HG02885 (cell line): Measurements from ENCODE around the gene NMRK2.
"Not testable (repeated sequence)": the region's sequence is repeated elsewhere in the genome, so short reads cannot be mapped to it uniquely, and the experiment has no call there.

Experiments
- ATAC-seq: cut with Tn5 transposase; IDR thresholded peaks from one replicate; pipeline ENCODE4 v1.9.1; 2021; ENCODE audit warnings: mild to moderate bottlenecking; ENCODE audit not compliant: unreplicated experiment, poor library complexity

NMRK2 gene

GRCh38 chr19:3931041-3931440 lies 1.8 kb upstream of the NMRK2 start:
- no peak for ATAC-seq

GRCh38 chr19:3936506-3937442 lies 3.9 kb downstream of the NMRK2 start:
- no peak for ATAC-seq

DNA sequence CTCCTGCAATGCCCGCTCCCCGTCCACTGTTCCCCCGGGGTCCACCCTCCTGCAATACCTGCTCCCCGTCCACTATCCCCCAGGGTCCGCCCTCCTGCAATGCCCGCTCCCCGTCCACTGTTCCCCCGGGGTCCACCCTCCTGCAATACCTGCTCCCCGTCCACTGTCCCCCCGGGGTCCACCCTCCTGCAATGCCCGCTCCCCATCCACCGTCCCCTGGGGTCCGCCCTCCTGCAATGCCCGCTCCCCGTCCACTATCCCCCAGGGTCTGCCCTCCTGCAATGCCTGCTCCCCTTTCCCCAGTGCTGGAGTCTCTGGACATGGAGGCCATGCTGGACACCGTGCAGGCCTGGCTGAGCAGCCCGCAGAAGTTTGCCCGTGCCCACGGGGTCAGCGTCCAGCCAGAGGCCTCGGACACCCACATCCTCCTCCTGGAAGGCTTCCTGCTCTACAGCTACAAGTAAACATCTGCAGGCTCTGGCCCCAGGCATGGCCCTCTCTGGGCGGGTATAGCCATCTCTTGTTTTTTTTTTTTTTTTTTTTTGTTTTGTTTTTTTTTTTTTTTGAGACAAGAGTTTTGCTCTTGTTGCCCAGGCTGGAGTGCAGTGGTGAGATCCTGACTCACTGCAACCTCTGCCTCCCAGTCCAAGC lies 5.6 kb downstream of the NMRK2 start:
- ATAC-seq: not testable (repeated sequence)

DNA sequence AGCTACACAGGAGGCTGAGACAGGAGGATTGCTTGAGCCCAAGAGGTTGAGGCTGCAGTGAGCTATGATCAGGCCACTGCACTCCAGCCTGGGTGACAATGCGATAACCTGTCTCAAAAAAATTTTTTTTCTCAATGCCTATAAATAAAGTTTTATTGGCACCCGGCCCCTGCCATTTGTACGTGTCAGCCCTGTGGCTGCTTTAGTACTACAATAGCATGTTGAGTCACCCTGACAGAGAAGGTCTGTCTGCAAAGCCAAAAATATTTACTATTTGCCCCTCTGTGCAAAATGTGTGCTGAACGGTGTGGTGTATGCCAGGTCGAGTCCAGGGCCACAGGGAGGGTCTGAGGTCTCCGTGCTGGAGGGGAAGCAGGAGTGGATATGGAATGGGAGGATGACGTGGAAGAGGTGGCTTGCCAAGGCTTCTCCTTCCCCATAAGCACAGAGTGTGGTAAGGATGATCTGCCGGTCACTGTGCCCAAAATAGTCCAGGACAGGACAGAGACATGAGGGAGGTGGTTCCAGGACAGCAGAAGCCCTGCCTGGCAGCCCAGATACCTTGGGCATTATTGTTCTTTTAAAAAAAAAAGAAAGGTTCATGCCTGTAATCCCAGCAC lies 10.0 kb downstream of the NMRK2 start:
- no peak for ATAC-seq

- no peak for ATAC-seq
These were observed 11.3 kb downstream of the NMRK2 start for GRCh38 chr19:3944018-3944721.

DNA sequence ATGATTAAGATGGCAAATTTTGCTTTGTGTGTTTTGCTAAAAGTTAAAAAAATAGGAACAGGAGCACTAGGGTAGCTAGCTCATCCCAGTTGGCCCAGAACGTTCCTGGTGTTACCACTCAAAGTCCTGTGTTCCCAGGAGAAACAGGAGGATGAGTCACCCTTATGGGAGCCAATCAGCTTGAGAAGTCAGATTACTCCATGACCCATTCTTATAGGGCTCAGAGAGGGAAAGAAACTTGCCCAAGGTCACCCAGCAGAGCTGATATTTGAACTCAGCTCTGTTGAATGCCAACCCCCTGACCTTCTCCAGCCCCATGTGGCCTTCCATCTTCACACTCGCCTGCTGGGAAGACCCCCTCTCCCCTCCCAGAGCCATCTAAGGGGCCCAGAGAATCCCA lies 13.0 kb downstream of the NMRK2 start:
- ATAC-seq: no peak

- not testable (repeated sequence) for ATAC-seq
These were observed 14.6 kb downstream of the NMRK2 start for GRCh38 chr19:3947316-3947933.

DNA sequence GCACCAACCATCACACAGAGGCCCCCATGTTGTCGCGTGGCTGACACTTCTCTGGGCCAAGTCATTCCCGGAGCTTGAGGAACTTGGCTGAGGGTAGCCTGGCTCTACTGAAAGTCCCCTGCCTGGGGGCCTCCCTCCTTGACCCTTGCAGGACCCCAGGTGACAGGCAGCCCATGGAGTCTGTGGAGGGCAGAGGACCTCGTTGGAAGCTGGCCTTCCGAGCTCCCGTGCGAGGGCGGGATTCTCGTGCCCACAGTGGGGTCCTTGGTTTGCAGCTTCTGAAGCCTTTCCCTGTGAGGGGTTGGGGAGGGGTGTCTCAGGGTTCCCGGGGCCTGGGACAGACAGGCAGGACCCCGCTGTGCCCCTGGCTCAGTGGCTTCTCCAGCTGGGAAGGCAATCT lies 16.4 kb downstream of the NMRK2 start:
- no peak for ATAC-seq

DNA sequence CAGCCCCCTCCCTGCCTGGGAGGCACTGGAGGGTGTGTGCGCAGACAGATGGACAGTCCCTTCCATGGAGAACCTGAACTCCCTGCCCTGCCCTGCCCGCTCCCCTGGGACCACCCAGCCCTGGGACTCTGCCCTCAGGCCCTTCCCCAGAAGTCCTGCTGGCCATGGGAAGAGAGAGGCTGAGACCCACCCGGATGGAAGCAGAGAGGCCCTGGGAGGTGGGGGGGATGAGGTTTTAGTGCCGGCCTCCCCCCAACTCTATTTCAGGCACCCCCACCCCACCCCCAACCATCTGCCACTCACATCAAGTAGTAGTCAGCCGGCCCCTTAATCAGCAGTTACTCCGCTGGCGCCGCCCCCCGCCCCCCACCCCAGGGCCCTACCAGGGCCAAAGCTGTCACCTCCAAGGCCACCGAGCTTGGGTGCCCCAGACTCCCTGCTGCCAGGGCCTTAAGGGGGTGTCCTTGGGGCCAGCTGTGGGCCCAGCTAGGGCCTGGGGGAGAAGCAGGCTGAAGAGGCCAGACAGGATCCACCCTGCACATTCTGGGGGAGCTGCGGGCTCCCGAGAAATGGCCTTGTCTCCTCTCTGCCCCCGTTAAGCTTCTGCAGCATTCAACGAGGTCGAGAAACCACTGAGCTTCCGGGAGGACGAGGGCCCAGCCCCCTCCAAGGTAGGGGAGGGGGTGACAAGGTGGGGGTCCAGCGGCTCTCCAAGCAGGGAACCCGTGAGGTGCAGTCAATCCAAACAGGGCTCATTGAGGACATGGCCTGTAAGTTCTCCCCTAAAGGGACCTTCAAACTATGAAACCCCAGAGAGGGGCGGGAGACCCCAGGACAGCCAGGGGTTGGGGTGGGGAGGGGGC lies 17.4 kb downstream of the NMRK2 start:
- no peak for ATAC-seq

DNA sequence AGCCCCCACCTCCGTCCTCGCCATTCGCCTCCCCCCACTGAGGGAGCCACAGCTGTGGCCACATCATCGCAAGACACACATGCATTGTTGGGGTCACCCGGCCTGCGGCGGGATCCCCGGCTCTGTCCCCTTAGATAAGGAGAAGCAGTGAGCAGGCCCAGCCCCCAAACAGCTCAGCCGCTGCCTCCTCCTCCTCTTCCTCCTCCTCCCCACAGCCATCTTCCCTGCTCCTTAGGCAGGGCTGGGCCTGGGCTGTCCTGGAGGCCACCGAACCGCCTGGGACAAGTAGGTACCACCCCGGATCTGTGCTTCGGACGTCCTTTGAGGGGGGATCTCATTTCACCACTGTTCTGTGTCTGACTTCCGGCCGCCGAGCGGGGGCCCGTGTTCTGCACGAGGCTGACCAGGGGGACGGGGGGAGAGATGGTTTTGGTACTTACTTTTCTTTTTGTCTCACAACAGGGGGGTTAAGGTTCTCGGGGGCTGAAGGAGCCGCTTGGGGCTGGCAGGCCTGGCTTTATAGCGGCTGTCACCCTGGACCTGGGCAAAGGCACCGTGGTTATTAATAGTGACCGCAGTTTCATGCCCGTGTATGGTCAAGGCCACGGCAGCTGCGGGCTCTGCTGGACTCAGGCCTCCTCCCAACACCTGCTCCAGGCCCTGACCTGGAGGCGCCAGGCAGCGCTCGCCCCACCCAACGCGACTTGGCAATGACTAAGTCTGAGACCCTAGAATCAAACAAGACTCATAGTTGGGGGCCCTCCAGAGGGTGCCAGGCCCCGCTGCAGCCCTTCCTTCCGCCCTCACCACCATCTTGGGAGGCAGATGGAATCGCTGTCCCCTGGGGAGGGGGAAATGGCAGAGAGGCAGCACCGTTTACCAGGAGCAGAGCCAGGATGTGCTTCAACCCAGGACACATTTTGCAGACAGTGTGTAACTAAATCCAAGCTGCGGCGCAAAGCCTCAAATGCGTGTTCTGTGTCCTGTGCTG lies 18.3 kb downstream of the NMRK2 start:
- no peak for ATAC-seq

DNA sequence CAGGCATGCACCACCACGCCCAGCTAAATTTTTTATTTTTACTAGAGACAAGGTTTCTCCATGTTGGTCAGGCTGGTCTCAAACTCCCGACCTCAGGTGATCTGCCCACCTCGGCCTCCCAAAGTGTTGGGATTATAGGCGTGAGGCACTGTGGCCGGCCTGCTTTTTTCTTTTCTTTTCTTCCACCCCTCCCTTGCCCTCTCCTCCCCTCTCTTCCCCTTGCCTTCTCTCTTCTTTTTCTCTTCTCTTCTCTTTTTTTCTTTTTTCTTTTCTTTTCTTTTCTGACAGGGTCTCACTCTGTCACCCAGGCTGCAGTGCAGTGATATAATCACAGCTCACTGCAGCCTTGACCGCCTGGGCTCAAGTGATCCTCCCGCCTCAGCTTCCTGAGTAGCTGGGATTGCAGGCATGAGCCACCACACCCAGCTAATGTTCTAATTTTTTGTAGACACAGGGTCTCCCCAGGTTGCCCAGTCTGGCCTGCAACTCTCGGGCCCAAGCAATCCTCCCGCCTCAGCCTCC lies 19.9 kb downstream of the NMRK2 start:
- not testable (repeated sequence) for ATAC-seq

- ATAC-seq: no peak
These were observed 21.2 kb downstream of the NMRK2 start for GRCh38 chr19:3954107-3954506.

DNA sequence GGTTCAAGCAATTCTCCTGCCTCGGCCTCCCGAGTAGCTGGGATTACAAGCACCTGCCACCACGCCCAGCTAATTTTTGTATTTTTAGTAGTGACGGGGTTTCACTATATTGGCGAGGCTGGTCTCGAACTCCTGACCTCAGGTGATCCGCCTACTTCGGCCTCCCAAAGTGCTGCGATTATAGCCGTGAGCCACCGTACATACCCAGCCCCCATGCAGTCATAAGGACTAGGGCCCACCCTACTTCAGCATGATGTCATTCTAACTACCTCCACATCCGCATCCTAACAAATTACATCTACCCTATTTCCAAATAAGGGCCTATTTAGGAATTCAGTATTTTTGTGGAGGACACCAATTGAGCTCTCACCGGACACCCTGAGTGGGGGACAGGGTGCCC lies 22.4 kb downstream of the NMRK2 start:
- not testable (repeated sequence) for ATAC-seq

DNA sequence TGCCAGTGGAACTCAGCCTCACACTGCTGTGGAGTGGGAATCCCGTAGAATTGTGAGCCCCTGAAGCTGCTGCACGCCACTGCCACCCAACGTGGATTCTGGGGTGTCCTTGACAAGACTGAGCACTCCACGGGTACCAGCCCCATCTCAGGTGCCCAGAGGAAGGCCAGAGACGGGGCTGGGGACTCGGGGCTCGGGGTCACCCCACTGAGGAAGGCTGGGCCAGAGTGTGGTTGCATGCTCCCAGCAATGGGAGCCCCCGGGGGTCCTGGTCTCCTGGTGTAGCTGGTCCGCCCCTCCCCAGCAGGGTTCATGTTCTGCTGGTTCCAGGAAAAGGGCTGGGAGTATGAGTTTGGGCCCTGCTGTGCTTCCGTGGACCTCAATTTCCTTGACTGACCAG lies 22.8 kb downstream of the NMRK2 start:
- no peak for ATAC-seq

DNA sequence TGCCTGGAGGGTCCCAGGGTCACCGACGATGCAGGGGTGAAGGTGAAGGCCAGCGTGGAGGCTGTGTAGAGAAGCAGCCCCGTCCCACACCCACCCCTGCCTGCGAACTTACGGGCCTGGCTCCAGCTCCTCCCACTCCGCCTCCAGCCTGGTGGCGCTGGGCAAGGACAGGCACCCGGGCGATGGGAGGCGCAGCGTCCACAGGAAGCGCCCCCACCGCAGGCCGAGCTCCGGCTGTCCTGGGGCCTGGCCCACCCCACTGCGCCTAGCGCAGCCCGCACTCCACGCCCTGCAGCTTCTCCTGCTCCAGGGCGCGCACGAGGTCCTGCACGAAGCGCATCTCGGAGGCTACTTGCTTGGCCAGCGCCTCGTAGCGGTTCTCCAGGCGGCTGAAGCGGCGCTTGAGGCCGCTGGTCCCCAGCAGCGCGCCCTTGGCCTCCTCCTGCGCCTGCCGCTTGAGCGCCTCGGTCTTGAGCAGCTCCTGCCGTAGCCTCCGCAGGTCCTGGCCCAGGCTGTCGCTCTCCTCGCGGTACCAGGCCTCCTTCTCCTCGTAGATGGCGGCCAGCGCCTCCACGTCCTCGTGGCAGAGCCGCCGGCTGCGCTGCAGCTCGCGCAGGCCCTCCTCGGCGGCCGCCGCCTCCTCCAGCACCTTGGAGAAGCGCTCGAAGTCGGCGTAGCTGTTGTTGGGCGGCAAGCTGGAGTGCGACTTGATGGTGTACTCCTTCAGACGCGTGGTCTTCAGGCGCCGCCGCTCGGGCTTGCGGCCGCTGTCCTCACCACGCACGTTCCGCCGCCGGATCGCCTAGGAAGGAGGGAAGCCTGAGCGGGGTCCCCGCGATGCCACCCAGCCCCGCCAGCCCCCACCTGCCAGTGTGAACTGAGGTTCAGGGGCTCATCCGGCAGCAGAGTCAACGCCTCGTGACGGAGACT lies 26.2 kb downstream of the NMRK2 start:
- no peak for ATAC-seq

- no peak for ATAC-seq
These were observed 26.9 kb downstream of the NMRK2 start for GRCh38 chr19:3959766-3960131.

- ATAC-seq: no peak
These were observed 28.1 kb downstream of the NMRK2 start for GRCh38 chr19:3961007-3961406.
